NCI-H69 (cell line): ENCODE data around the gene OR2AE1.
A peak's percentile ranks its signal among the peaks of the same experiment; 100 is the strongest.
"Not testable (repeated sequence)": the region's sequence is repeated elsewhere in the genome, so short reads cannot be mapped to it uniquely, and the experiment has no call there.

Source experiments
- DNase-seq: peaks from one replicate; lab custom pipeline; 2025; lab: John Stamatoyannopoulos, UW

The OR2AE1 gene, protein sequence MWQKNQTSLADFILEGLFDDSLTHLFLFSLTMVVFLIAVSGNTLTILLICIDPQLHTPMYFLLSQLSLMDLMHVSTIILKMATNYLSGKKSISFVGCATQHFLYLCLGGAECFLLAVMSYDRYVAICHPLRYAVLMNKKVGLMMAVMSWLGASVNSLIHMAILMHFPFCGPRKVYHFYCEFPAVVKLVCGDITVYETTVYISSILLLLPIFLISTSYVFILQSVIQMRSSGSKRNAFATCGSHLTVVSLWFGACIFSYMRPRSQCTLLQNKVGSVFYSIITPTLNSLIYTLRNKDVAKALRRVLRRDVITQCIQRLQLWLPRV

DNA sequence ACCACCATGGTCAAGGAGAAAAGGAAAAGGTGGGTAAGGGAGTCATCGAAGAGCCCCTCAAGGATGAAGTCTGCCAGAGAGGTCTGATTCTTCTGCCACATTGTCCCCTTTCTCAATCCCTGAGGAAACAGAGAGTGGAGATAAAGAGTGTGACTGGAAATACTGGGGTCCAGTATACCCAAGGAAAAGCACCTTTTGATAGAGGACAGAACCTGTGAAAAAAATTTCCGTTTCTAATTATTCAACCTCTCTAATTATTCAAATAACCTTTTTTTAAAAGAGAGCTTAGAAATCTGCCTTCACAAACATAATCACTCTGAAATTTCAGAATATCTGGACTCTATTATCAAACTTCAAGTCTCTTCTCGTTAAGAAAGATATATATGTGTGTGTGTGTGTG lies at the start of gene OR2AE1:
OR2AE1 (minus strand) TSS at position 101 of the 400 bp plus-strand sequence; CDS start at position 101, 0 bp downstream.
- DNase-seq = no peak

DNA sequence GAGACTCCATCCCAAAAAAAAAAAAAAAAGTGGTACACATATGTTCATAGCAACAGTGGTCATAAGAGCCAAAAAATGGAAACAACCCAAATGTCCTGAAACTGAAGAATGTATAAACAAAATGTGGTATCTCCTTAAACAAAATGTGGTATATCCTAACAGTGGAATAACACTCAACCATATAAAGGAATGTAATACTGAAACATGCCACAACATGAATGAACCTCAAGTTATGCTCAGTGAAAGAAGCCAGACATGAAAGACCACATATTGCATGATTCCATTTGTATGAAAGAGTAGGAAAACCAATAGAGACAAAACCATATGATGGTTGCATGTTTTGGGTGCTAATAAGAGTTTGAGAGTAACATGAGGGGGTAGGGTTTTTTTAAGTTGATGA lies 49.5 kb upstream of the OR2AE1 start:
- DNase-seq = no peak

- DNase-seq = no peak
These were observed 46.4 kb upstream of the OR2AE1 start for GRCh38 chr7:99923200-99923599.

GRCh38 chr7:99920149-99920548 lies 43.3 kb upstream of the OR2AE1 start:
- DNase-seq = no peak

DNA sequence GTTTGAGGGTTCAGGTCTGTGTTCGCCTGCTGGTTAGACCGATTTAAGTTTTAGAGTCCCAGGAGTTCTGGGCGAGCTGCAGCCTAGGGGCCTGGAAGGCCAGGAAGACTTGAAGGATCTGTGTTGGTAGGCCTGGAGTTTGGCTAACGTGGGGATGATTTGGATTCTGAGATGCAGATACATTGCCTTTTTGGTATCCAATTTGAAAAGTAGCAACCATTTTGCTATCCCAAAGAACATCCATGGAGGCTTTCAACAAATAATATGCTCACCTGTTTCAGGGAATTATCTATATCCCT lies 42.9 kb upstream of the OR2AE1 start:
- no peak for DNase-seq

DNA sequence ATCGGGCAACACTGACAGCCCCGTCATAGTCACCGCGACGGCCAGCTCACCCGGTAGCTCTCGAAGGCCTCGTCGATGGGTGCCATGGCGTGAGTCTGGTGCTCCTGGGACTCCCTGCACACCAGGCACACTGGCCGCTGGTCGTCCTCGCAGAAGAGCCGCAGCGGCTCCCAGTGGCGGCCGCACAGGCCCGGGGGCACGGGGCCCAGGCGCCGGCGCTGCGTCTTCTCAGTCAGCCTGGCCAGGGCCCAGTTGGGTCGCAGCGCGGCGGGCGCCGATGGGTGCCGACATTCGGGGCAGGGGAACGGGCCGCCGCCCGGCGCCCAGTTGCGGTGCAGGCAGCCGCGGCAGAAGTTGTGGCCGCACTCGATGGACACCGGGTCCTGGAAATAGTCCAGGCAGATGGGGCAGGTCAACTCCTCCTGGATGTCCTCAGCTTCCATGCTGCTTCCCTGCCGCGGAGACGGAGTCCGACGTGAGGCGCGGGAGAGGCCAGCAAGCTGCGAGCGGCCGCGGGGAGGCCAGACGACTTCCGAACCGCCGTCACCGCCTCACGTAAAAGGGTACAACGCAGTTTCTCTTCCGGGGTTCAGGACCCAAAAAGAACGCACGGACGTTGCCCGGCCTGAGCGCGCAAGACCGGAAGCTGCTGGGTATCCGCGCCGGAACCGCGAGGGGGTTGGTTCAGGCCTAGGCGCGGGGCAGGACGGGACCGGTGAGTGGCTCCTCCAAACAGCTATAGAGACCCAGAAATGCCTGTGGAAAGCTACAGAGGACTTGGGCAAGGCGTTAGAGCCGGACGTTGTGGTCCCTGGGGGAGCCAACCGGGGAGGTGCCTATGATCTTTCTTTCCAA lies 42.4 kb upstream of the OR2AE1 start, which contains the start of gene TRIM4:
TRIM4 (minus strand) TSS at position 572 of the 855 bp plus-strand sequence; CDS start at position 443, 129 bp downstream.
- peak; percentile 94 for DNase-seq

GRCh38 chr7:99910976-99911375 lies 34.1 kb upstream of the OR2AE1 start:
- no peak for DNase-seq

- no peak for DNase-seq
These were observed 24.7 kb upstream of the OR2AE1 start for GRCh38 chr7:99901581-99901980.

- DNase-seq = no peak
These were observed 23.1 kb upstream of the OR2AE1 start for GRCh38 chr7:99899830-99900519.

DNA sequence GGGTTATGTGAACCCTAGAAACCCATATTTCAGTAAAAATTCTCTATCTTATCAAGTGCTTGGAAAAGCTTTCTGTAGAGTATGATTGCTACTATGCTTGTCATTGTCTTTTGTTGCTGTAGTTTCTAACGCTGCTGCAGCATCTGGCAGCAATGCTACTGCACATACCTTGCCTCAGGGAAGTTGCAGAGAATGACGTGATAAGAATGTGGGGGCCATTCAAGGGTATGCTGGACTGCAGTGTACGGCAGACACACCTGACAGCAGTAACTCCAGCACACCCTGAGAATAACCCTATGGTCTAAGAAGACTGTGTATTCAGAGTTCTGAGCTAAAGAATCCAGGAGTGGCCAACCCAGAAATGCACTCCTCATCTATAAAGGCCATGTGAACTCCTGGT lies 22.0 kb upstream of the OR2AE1 start:
- DNase-seq = no peak

DNA sequence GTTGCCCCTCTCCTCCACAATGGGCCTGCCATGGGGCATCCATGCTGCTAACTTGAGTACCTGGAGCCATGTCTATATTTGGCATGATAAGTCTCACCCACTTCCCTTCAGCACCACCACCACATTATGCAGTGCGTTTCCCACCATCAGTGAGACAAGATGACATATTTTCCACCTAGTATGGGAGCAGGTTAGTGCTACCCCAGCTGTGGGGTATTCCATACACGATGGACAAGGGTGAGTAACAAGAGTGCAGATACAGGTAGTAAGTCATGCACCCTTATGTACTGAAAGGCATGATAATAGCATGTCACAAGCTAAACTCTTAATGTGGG lies 21.2 kb upstream of the OR2AE1 start:
- DNase-seq = no peak

- no peak for DNase-seq
These were observed 20.6 kb upstream of the OR2AE1 start for GRCh38 chr7:99897322-99898022.

DNA sequence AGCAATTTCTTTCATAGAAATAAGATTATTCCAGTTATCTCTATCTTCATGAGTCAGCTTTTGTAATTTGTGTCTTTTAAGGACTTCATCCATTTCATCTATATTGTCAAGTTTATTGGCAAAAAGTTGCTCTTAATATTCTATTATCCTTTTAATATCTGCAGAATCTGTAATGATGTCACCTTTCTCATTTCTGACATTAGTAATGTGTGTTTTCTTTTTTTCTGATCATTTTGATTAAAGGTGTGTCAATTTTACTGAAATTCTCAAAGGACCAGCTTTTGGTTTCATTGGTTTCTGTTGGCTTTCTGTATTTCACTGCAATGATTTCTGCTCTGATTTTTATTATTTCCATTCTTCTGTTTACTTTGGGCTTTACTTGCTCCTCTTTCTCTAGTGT lies 17.9 kb upstream of the OR2AE1 start:
- no peak for DNase-seq

GRCh38 chr7:99893280-99893679 lies 16.4 kb upstream of the OR2AE1 start:
- DNase-seq = no peak

- not testable (repeated sequence) for DNase-seq
These were observed 13.5 kb upstream of the OR2AE1 start for GRCh38 chr7:99890348-99890747.

DNA sequence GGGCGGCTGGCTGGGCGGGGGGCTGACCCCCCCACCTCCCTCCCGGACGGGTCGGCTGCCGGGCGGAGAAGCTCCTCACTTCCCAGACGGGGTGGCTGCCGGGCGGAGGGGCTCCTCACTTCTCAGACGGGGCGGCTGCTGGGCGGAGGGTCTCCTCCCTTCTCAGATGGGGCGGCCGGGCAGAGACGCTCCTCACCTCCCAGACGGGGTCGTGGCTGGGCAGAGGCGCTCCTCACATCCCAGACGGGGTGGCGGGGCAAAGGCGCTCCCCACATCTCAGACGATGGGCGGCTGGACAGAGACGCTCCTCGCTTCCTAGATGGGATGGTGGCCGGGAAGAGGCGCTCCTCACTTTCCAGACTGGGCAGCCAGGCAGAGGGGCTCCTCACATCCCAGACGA lies 11.5 kb upstream of the OR2AE1 start:
- not testable (repeated sequence) for DNase-seq

GRCh38 chr7:99881370-99881769 lies 4.5 kb upstream of the OR2AE1 start:
- no peak for DNase-seq

- DNase-seq = no peak
These were observed 342 bp downstream of the OR2AE1 start for GRCh38 chr7:99876491-99876890.

- no peak for DNase-seq
These were observed 8.6 kb downstream of the OR2AE1 start for GRCh38 chr7:99868246-99868645.

GRCh38 chr7:99867477-99867876 lies 9.4 kb downstream of the OR2AE1 start:
- DNase-seq = not testable (repeated sequence)

GRCh38 chr7:99863847-99864440 lies 12.9 kb downstream of the OR2AE1 start:
- DNase-seq = no peak
